GM12864 (cell line): Measurements from ENCODE around the gene C8A.

Experiments
- DNase-seq: peaks from one replicate; pipeline ENCODE4 v3.0.0-alpha.2; 2011; ENCODE audit warnings: low read depth
- H3K4me3 ChIP-seq: 2 replicates; pipeline ENCODE4 v1.5.1; 2011; ENCODE audit warnings: mild to moderate bottlenecking, low read depth, low read length, control low read depth
- TF ChIP-seq, protein P1 (sequence below): IDR thresholded peaks from 2 replicates; pipeline ENCODE4 v1.5.1; 2011; ENCODE audit warnings: low read depth, mild to moderate bottlenecking, moderate library complexity, low read length, control low read depth, inconsistent platforms; ENCODE audit errors: missing control alignments

C8A gene

DNA sequence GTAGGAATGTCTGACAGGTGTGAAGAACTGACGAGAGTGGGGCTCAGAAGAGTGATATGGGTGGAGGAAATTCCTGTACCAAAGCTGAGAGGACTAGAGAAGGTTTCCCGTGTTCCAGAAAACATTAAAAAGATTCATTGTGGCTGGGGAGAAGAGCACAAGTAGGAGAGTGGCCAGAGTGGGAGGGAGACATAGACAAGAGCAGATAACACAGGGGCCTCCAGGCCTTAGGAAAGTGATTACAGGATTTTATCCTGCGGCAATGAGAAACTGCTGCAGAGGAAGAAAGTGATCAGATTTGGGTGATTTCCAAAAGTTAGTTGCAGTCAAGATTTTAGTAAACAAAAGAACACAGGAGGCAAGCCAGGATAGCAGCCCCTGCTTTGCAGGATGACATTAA is 103.3 kb downstream of the C8A start:
- no peak for DNase-seq
- TF ChIP-seq, protein P1, sequence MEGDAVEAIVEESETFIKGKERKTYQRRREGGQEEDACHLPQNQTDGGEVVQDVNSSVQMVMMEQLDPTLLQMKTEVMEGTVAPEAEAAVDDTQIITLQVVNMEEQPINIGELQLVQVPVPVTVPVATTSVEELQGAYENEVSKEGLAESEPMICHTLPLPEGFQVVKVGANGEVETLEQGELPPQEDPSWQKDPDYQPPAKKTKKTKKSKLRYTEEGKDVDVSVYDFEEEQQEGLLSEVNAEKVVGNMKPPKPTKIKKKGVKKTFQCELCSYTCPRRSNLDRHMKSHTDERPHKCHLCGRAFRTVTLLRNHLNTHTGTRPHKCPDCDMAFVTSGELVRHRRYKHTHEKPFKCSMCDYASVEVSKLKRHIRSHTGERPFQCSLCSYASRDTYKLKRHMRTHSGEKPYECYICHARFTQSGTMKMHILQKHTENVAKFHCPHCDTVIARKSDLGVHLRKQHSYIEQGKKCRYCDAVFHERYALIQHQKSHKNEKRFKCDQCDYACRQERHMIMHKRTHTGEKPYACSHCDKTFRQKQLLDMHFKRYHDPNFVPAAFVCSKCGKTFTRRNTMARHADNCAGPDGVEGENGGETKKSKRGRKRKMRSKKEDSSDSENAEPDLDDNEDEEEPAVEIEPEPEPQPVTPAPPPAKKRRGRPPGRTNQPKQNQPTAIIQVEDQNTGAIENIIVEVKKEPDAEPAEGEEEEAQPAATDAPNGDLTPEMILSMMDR, result no peak
- H3K4me3 ChIP-seq, result no peak overlapping the region

DNA sequence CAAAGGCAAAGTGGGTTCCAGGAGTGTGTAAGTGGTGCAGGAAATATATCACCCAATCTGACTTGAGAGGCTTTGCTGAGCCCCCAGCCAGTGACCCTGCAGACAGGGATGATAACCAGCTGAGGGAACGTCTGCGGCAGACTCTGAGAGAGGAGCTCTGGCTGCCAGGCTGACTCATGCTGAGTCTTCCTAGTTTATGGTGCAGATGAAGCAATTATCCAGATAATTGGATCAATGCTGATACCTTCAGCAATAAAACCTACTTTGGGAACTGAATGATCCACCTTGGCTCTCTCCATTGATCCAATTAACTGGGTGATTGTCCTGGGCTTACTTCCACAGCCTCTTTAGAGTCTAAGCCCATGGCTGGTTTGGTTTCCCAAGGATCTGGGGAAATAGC is 103.9 kb downstream of the C8A start:
- TF ChIP-seq, protein P1, result no peak
- H3K4me3 ChIP-seq, result no peak overlapping the region
- DNase-seq, result no peak

DNA sequence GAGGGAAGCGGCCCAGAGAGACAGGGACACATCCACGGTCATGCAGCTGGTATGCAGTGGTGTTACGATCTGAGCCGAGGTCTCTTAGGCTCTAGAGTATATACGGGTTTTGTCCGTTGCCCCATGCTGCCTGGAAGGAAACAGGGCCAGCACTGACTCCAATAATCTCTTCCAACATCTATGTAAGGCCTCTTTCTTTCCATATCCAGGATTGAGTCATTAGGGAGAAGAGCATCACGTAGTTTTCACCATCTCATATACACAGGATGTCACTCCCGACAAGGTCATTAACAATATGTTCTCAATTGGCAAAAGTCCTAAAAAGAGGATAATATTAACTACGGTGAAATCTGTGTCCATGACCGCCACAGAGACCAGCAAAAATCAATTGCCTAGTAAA is 106.8 kb downstream of the C8A start:
- H3K4me3 ChIP-seq, result no peak overlapping the region
- TF ChIP-seq, protein P1, result no peak
- DNase-seq, result no peak

DNA sequence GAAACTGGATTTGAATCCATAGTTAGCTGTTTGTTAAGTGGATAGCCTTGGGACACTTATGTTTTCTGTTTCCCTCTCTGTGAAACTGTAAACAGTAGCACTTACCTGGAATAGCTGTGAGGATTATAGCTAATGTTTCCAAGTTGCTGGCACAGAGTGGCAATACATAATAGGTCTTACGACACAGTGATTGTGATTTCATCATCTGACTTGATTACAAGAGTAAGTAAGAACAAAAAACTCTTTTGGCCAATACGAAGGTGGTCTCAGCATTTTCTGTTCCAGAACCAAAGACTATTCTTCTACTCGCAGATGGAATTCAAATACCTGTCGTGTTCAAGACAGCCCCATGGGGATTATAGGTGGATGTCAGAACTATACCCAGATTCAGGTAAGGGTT is 109.1 kb downstream of the C8A start:
- no peak overlapping the region for H3K4me3 ChIP-seq
- TF ChIP-seq, protein P1, result no peak
- DNase-seq, result no peak

DNA sequence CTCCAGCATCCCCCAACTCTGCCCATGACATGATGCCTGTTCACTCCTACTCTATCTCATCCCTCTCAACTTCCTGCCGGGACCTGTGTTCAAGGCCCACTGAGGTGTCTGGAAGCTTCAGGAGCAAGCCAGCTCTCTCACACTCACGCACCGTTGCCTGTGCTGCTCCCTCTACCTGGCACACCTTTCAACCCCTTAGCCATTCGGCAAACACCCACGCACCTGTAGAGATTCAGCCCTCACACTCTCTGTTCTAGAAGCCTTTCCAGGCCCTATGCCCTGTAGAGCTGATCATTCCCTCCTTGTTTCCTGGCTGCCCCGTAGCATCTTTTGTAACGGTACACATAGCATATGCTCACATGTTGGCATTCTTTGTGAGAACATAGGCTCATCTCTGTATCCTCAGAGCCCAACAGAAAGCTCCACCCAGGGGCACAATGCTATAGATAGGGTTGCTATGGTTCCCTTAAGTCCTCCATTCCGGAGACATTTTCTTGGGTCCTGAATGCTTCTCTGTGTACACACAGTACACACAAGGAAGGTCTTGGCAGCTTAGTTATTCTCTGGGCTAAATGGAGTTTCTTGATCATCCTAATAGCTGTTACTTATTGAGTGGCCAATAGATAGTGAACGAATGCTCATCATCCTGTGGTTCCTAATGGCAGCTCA is 109.9 kb downstream of the C8A start:
- no peak overlapping the region for H3K4me3 ChIP-seq
- TF ChIP-seq, protein P1, result no peak

DNA sequence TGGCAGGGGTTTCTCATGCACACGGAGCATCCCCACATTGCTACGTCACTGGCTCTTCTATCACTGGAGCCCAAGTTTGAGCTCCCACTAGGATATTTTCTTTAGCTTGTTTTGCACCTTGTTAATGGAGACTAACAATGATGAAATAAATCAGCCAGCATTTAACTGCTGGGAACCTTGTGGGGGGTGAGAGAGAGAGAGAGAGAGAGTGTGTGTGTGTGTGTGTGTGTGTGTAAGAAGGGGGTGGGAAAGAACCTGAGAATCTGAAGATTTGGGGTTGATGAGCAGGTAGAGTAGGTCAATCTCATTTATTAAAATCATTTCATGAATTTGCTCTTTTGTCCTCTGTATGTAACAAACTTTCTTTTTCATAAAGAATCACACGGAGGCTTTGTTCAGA is 110.6 kb downstream of the C8A start:
- TF ChIP-seq, protein P1, result no peak
- DNase-seq, result no peak
- H3K4me3 ChIP-seq, result no peak overlapping the region

More for the DNA sequence above, 109.9 kb downstream of the C8A start:
- no peak for DNase-seq

DNA sequence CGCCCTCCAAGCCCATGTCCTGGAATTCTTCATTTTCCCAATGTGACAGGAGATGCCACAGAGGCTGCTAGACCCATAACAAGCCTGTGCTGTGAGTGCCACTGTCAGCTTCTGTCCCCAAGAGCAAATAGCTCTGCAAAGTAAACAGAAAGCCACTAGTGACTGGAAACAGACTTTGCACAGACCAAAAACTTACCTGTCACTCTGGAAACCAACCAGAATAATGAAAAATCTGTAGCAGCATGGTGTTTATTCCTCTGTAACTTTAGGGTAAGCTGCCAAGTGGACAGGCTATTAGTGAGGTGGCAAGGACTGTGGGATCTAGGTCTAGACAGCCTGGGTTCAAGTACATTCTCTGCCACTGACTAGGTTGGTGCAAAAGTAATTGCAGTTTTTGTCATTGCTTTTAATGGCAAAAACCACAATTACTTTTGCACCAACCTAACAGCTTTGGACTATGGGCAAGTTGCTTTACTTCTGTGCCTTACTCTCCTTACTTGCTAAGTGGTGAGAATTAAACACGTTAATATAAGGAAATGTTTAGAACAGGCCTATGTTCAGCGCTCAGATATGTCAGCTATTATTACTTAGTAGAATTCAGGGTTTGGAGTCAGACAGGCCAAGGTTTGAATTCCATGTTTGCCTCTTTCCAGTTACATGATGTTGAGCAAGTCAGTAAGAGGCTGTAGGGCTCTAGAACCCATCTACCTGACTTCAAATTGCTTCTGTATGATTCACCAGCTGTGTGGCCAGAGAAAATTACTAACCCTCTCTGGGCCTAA is 111.5 kb downstream of the C8A start, which contains the start of gene C8B:
Gene C8B, minus strand, starts transcription at position 100 of the 782 bp plus-strand sequence. Its CDS starts 67 bp downstream, at position 33.
- TF ChIP-seq, protein P1, result no peak
- no peak within 1 kb of the TSS for H3K4me3 ChIP-seq
- DNase-seq, result no peak
